ENCODE results near the gene TBX1.

GRCh38 chr22:19816372-19817119 is 56.0 kb downstream of the TBX1 start:
- no peak for TF ChIP-seq REST (IDR thresholded peaks at IDR 0.05; ENCODE audit: insufficient replicate concordance, low read depth)
- no peak for TF ChIP-seq CTCF (IDR thresholded peaks at IDR 0.05; ENCODE audit: insufficient read depth, low read length)

Data from HL-60 (cell line).